Muscle of back (tissue), 13 donors: ENCODE results near the gene YJU2. TPM values are rescaled to one million over a fixed set of nuclear protein-coding genes. Genes with fewer than 3 reads are reported as not detected.
"Not testable (repeated sequence)": the region's sequence is repeated elsewhere in the genome, so short reads cannot be mapped to it uniquely, and the experiment has no call there.

Experiments used
- DNase-seq, 3 donors: peaks; one replicate each; pipeline versions ENCODE4 v3.0.0 to v3.0.0-alpha.2; 2013
- long read RNA-seq, 9 donors: transcript quantifications; one replicate each; lab custom pipeline, GENCODE V29; 2026
- polyA plus RNA-seq, 10 donors: library from polyadenylated mRNA; unstranded; fragments of 120-200 nt; gene quantifications; one replicate each; pipeline ENCODE4 v1.2.1, GENCODE V29; 2013; ENCODE audit not compliant: insufficient read length in 10 of 10

YJU2 gene
- 10 to 100 TPM; 10.7 to 15.5 (median 12.0) TPM for polyA plus RNA-seq
- long read RNA-seq, donor 1, partial matches to known transcripts: 0 of 3 reads
- long read RNA-seq, donor 1, other reads (novel, unspliced or antisense): 0 of 3 reads
- long read RNA-seq, donor 2, partial matches to known transcripts: 0 of 4 reads
- long read RNA-seq, donor 2, other reads (novel, unspliced or antisense): 0 of 4 reads
- long read RNA-seq, donor 3: 0 reads
- long read RNA-seq, donor 4, partial matches to known transcripts: 0 of 1 reads
- long read RNA-seq, donor 4, other reads (novel, unspliced or antisense): 0 of 1 reads
- long read RNA-seq, donor 5, partial matches to known transcripts: 21 of 25 reads
- long read RNA-seq, donor 5, other reads (novel, unspliced or antisense): 0 of 25 reads
- long read RNA-seq, donor 6, partial matches to known transcripts: 0 of 3 reads
- long read RNA-seq, donor 6, other reads (novel, unspliced or antisense): 0 of 3 reads
- long read RNA-seq, donor 7, partial matches to known transcripts: 0 of 4 reads
- long read RNA-seq, donor 7, other reads (novel, unspliced or antisense): 0 of 4 reads
- long read RNA-seq, donor 8, partial matches to known transcripts: 0 of 1 reads
- long read RNA-seq, donor 8, other reads (novel, unspliced or antisense): 0 of 1 reads
- long read RNA-seq, donor 9: 0 reads

DNA sequence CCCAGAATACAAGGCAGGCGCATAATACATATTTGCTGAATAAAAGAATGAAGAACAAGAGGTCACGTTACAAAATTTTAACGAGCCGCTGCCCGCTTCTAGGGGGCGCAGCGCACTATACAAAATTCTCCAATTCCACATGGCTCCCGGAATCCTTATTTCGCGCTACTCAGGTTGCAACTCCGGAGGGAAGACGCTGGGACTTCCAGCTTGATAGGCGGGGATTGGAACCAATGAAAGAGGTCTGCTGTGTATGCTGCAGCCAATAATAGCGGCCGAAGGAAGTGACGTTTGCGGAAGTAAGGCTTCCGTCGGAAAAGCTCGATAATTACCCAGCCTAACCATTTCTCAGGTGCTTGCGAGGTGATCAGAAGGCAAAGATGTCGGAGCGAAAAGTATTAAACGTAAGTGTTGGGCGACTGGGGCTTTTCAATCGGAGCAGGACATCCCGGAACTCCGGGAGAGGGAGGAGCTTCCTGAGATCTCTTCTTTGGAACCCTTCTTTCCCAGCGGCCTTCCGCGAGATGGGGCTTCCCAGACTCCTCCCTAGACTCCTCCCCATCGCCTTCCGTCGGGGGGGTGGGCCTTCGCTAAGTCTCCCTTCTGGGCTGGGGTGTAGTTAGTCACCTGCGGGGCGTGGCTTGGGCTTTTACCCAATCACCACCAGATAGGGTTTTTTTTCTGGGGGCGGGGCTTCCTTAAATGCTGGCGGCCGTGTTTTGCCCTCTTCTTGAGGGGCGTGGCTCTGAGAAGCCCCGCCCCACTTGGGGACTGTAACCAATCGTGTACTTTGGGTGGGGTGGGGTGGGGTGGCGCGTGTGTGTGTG lies at the start of gene YJU2:
Gene YJU2 (plus strand): TSS at position 314 of the 827 bp plus-strand sequence. CDS start 67 bp downstream, at position 381.
- DNase-seq: peak; percentile 99

GRCh38 chr19:4197228-4197624 lies 49.7 kb upstream of the YJU2 start:
- DNase-seq: no peak

- peak in 1 of 3 donors; percentile 28 for DNase-seq
Observed at GRCh38 chr19:4197625-4198466, 49.0 kb upstream of the YJU2 start.

GRCh38 chr19:4198467-4199126 lies 48.3 kb upstream of the YJU2 start:
- DNase-seq: no peak

- DNase-seq: no peak
Observed at GRCh38 chr19:4199699-4200293, 47.1 kb upstream of the YJU2 start.

- DNase-seq: no peak
Observed at GRCh38 chr19:4200940-4201542, 45.8 kb upstream of the YJU2 start.

- DNase-seq: no peak
Observed at GRCh38 chr19:4201798-4202197, 45.1 kb upstream of the YJU2 start.

DNA sequence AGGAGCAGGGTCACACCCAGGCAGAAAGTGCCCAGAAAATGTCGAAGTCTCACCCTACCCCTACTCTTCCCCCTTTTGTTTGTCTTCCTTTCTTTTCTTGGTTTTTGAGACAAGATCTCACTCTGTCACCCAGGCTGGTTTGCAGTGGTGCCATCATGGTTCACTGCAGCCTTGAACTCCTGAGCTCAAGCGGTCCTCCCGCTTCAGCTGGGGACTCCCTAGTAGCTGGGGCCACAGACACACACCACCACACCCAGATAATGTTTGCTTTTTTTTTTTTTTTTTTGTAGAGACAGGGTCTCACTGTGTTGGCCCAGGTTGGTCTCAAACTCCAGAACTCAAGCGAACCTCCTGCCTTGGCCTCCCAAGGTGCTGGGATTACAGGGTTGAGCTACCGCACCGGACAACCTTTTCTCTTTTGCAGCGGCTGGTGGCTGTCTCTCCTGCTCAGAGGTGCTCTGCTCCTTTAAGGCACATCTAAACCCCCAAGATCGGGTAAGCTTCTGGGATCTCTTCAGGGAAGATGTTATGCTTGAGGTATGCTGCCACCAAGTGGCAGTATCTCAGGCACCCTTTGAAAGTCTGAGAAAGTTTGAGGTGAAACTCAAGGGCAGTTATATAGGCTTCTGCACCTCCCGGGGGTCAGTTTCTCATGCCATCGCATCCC lies 39.9 kb upstream of the YJU2 start:
- no peak for DNase-seq

DNA sequence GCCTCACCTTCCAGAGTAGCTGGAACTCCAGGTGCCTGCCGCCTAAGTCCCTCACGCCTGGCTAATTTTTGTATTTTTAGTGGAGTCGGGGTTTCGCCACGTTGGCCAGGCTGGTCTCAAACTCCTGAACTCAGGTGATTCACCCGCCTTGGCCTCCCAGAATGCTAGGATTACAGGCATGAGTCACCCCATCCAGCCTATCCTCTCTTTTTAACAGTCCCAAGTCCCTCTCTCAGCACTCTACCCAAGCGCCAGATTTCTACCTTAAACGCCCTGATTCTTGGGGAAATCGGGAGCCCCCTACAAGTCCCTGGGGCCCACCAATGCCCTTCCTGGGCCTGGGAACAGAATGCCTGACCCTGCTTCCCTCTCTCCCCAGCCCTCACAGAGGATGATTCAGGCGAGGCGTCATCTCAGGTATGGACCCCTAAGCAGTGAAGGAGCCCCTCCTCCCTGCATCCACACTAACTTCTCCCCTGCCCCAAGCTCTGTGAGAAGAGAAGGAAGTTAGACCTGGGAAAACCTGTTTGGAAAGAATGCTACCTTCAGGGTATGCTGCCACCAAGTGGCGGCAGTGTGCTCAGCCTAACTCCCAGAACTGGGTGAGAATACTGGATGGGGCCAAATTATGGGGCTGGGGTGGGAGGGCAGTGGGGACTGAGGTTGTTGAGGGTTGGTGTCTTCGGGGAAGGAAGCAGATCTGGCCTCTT lies 38.3 kb upstream of the YJU2 start:
- no peak for DNase-seq

- no peak for DNase-seq
Observed at GRCh38 chr19:4210166-4210731, 36.6 kb upstream of the YJU2 start.

- no peak for DNase-seq
Observed at GRCh38 chr19:4213116-4213515, 33.8 kb upstream of the YJU2 start.

DNA sequence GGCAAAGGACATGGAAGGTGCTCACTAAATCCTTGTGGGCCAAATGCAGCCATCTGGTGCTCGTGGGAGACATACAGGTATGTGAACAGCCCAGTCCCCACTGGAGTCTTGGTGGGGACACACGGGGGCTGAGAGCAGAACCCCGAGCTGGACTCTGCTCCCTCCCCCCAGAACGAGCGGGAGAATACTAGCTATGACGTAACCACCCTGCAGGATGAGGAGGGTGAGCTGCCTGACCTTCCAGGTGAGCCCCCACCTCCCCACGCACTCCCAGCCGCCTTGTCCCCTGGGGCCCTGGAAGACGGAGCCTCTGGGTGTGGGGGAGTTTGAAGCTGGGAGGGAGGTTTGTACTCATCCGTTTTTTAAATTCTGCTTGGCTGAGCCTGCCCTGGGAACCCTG lies 31.1 kb upstream of the YJU2 start:
- DNase-seq: no peak

GRCh38 chr19:4216846-4217245 lies 30.0 kb upstream of the YJU2 start:
- DNase-seq: no peak

DNA sequence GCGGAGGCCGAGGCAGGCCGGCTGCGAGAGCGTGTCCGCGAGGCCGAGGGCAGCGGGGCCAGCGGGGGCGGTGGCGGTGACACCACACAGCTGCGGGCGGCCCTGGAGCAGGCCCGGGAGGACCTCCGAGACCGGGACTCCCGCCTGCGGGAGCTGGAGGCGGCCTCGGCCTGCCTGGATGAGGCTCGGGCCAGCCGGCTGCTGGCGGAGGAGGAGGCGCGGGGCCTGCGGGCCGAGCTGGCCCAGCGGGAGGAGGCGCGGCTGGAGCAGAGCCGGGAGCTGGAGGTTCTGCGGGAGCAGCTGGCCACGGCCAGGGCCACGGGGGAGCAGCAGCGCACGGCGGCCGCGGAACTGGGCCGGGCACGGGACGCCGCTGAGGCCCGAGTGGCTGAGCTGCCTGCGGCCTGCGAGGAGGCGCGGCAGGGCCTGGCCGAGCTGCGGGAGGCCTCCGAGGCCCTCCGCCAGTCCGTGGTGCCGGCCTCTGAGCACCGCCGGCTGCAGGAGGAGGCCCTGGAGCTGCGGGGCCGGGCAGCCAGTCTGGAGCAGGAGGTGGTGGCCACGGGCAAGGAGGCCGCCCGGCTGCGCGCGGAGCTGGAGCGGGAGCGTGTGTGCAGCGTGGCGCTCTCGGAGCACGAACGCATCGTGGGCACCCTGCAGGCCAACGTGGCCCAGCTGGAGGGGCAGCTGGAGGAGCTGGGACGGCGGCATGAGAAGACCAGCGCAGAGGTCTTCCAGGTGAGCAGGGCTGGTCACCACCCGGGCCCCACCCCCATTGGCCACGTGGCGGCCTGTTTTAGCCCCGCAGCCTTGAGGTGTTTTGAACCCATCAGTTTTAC lies 29.2 kb upstream of the YJU2 start:
- no peak for DNase-seq

DNA sequence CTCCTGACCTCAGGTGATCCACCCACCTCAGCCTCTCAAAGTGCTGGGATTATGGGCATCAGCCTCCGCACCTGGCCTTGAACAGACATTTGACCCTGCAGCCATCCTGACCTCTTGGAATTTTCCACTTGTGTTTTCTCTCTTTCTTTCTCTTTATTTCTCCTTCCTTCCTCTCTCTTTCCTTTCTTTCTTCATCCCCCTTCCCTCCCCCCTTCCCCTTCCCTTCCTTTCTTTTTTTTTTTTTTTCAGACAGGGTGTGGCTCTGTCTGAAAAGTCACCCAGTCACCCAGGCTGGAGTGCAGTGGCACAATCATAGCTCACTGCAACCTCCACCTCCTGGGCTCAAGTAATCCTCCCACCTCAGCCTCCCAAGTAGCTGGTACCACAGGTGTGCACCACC lies 28.4 kb upstream of the YJU2 start:
- not testable (repeated sequence) for DNase-seq

DNA sequence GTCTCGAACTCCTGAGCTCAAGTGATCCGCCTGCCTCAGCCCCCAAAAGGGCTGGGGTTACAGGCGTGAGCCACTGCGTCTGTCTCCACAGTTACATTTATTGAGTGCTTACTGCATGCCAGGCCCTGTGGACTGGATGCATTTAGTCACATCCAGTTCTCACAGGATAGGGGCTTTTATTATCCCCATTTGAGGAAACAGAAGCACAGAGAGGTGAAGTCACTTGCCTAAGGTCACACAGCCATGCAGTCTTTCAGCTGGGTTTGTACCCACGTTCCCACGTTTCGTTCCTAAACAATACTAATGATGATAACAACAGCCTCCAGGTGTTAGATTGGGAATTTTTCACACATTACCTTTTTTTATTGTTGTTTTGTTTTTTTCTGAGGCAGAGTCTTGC lies 26.7 kb upstream of the YJU2 start:
- no peak for DNase-seq

- DNase-seq: no peak
Observed at GRCh38 chr19:4224470-4224869, 22.4 kb upstream of the YJU2 start.
